SW 1271 (cell line): ENCODE measurements around the gene LRCH2.
A peak's percentile ranks its signal among the peaks of the same experiment; 100 is the strongest.
"Not testable (repeated sequence)": the region's sequence is repeated elsewhere in the genome, so short reads cannot be mapped to it uniquely, and the experiment has no call there.

Source experiments
- DNase-seq, 2 experiments: peaks; one replicate each; lab custom pipeline; 2025; lab: John Stamatoyannopoulos, UW

Gene LRCH2

DNA sequence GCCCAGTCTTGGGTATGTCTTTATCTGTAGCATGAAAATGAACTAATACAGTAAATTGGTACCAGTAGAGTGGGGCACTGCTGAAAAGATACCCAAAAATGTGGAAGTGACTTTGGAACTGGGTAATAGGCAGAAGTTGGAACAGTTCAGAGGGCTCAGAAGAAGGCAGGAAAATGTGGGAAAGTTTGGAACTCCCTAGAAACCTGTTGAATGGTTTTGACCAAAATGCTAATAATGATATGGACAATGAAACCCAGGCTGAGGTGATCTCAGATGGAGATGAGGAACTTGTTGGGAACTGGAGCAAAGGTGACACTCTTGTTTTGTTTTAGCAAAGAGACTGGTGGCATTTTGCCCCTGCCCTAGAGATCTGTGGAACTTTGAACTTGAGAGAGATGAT, 24.3 kb downstream of the LRCH2 start:
- not testable (repeated sequence) for DNase-seq

DNA sequence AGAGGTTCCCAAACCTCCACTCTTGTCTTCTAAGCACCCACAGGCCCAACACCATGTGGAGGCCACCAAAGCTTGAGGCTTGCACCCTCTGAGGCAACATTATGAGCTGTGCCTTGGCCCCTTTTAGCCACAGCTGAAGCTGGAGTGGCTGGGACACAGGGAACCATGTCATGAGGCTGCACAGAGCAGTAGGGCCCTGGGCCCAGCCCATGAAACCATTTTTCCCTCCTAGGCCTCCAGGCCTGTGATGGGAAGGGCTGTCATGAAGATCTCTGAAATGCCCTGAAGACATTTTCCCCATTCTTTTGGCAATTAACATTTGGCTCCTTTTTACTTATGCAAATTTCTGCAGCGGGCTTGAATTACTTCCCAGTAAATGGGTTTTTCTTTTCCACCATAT, 29.9 kb downstream of the LRCH2 start:
- DNase-seq, result no peak

DNA sequence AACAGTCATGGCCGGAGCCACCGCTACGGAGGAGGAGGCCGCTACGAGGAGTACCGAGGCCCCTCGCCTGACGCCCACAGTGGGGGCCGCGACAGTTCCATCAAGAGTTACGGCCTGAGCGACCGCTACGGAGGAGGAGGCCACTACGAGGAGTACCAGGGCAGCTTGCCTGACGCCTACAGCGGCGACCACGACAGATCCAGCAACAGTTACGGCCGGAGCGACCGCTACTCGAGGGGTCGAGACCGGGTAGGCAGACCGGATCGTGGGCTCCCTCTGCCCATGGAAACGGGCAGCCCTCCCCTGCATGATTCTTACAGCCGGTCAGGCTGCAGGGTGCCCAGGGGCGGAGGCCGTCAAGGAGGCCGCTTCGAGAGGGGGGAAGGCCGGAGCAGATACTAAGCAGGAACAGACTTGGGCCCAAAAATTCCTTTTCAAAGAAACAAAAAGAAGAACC, 41.6 kb downstream of the LRCH2 start:
- no peak for DNase-seq

DNA sequence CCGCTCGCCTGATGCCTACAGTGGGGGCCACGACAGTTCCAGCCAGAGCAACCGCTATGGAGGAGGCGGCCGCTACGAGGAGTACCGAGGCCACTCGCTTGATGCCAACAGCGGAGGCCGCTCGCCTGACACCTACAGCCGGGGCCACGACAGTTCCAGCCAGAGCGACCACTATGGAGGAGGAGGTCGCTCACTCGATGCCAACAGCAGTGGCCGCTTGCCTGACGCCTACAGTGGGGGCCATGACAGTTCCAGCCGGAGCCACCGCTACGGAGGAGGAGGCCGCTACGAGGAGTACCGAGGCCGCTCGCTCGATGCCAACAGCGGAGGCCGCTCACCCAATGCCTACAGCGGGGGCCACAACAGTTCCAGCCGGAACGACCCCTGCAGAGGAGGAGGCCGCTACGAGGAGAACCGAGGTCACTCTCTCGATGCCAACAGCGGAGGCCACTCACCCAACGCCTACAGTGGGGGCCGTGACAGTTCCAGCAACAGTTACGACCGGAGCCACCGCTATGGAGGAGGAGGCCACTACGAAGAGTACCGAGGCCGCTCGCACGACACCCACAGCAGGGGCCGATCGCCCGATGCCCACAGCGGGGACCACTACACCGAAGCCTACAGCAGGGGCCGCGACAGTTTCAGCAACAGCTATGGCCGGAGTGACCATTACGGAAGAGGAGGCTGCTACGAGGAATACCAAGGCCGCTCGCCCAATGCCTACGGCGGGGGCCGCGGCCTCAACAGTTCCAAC, 42.2 kb downstream of the LRCH2 start:
- DNase-seq, result no peak

GRCh38 chrX:115190636-115191489, 43.0 kb downstream of the LRCH2 start:
- DNase-seq, result no peak

DNA sequence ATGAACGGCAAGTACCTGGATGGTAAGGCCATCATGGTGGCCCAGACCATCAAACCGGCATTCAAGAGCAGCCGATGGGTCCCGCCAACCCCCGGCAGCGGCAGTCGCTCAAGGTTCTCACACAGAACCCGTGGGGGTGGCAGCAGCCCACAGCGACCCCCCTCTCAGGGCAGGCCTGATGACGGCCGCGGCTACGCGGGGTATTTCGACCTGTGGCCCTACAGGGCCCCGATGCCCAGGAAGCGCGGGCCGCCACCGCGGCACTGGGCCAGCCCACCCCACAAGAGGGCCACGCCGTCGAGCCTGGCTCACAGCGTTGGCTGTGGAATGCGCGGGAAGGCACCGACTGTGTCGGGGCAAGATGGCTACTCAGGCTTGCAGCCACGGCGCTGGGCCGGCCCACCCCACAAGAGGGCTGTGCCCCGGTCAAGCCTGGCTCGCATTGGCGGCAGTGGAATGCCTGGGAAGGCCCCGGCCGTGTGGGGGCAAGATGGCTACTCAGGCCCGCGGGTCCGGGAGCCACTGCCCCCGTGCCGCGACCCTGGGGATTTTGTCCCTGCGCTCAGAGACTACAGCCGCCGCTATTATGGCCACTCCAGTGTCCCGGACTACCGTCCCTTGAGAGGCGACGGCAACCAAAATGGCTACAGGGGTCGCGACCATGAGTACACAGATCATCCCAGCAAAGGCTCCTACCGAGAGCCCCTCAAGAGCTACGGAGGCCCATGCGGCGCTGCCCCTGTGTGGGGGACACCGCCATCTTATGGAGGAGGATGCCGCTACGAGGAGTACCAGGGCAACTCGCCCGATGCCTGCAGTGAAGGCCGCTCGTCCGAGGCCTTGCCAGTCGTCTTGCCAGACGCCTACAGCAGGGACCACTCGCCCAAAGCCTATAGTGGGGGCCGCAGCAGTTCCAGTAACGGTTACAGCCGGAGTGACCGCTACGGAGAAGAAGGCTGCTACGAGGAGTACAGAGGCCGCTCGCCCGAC, 44.0 kb downstream of the LRCH2 start:
- no peak for DNase-seq

GRCh38 chrX:115189110-115189509, 44.8 kb downstream of the LRCH2 start, which contains the start of gene RBMXL3:
Gene RBMXL3 (plus strand): TSS chrX:115189410. CDS start chrX:115189442, 32 bp downstream.
- DNase-seq, result no peak

GRCh38 chrX:115183980-115184379, 49.9 kb downstream of the LRCH2 start:
- DNase-seq, result no peak

- DNase-seq, result no peak
Measured at GRCh38 chrX:115178473-115178872, 55.4 kb downstream of the LRCH2 start.

DNA sequence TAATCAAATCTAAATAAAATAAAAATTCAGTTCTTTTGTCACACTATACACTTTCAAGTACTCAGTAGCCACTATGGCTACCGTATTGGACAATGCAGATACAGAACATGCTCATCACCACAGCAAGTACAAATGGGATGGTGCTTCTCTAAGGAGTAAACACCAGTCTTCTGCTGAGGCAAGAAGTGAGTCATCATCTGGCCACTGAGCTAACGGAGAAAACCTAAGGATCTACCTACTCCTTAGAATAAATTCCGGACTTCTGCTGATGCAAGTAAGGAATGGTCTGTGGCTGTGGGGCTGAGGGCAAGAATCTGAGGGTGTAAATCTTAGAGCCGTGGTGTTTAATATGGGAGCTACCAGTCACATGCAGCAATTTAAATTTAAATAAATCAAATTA, 56.0 kb downstream of the LRCH2 start:
- no peak for DNase-seq

DNA sequence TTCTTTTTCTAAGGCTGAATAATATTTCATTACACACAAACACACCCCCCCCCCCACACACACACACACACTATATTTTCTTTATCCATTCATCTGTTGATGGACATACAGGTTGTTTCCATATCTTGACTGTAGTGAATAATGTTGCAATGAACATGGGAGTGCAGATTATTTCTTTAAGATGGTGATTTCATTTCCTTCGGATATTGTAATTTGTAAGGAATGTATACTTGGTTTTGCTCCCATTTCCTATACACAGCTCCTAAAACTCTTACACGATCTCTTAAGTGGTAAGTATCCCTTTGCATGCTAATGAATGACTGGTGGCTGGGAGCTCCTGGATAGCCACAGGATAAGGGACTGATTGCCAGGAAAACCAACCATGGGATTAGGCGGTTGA, 59.3 kb downstream of the LRCH2 start:
- no peak for DNase-seq

DNA sequence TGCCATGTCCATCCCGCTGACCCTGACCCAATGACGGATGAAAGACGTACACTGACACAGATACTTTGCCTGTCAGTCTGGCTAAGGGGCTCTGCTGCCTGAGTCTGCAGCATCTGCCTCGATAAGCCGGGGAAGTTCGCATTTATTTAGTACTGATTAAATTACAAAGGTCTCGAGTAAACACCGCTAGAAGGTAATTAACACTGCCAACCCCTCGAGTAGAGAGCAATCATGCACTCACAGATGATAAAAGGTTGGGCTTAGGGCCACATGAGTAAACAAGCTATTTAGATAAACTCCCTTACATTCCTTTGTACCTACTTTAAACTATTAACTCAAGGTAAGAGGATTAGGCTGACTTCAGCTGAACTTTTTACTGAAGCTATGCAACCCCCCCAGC, 60.7 kb downstream of the LRCH2 start:
- no peak for DNase-seq

DNA sequence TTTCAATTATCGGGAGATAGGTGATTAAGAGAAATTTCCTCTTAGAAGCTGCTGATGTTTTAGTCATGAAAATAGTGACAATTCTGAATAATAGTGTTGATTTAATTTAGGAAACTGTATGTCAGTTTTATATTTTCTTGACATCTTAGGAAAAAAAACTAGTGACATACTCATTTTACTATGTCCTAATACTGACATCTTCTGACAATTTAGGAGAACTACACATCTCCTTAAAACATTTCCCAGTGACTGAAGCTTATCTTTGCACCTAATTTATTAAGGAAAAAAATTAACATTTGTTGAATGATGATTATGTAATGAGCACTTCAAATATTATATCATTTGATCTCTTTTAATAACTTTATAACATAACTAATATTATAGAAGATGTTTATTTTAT, 86.7 kb downstream of the LRCH2 start:
- peak in 1 of 2 experiments; percentile 5 for DNase-seq

- DNase-seq, result no peak
Measured at GRCh38 chrX:115142057-115142456, 91.8 kb downstream of the LRCH2 start.

DNA sequence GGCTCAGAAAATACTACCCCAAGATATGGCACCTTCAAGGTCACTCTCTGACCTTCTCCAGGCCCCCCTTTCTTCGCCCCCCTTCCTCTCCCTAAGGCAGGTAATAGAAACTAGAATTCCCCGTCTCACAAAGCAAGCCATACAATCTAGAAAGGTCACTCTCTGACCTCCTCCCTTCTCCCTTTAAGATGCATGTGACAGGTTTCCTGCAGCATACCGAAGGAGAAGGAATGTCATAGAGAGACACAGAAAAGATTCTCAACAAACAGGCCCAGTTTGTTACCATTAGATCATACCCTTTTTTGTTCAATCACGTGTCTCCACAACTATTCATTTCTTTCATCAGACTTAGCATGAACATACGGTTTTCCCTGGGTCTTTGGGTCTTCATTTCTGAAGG, 95.9 kb downstream of the LRCH2 start:
- DNase-seq, result no peak

- DNase-seq, result no peak
Measured at GRCh38 chrX:115134382-115134781, 99.5 kb downstream of the LRCH2 start.

DNA sequence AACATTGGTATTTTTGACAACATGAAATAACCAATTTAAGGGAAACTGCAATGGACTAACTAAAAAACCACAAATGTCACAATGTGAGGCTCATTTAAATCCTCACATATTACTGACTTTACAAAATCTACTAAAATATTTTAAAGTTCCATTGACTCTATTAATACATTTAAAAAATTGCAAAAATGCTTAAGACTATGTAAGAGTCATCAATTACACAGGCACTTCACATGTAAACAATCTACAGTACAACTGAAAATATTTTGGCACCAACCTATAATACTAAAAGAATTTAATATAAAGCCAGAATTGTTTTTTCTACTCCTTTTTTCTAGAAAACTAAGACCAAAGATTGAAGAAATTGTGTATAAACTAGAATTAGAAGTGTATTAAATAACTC, 121.5 kb downstream of the LRCH2 start:
- no peak for DNase-seq

- DNase-seq, result no peak
Measured at GRCh38 chrX:115098897-115099296, 135.0 kb downstream of the LRCH2 start.

DNA sequence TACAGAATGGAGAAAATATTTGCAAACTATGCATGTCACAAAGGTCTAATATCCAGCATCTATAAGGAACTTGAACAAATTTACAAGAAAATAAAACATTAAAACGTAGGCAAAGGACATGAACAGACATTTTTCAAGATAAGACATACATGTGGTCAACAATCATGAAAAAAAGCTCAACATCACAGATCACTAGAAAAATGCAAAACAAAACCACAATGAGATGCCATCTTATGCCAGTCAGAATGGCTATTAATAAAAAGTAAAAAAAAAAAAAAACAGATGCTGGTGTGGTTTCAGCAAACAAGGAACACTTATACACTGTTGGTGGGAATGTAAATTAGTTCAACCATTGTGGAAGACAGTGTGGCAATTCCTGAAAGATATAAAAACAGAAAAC, 140.7 kb downstream of the LRCH2 start:
- DNase-seq, result no peak

- DNase-seq, result no peak
Measured at GRCh38 chrX:115089419-115089818, 144.5 kb downstream of the LRCH2 start.

- DNase-seq, result no peak
Measured at GRCh38 chrX:115068896-115069295, 165.0 kb downstream of the LRCH2 start.

DNA sequence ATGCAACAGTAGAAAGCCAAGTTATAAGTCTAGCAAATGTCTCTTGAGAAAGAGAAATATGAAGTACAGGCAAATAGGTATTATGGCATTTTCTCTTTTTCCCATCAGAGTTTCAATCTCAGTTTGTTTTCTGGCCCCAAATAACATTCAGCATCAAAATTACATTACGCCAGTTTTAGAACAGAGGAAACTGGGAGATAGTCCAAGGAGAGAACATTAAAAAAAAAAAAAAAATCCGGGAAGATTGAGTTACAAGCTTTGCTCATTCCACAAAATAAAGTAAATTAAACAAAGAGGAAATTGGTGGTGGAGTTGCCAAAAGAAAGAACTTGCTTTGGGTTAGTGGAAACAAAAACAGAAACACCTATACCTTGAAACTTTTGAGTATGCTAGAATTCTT, 166.1 kb downstream of the LRCH2 start:
- DNase-seq, result no peak
